ENCODE data around the gene RUNX2.

The RUNX2 gene

GRCh38 chr6:45433533-45434380 lies 105.6 kb downstream of the RUNX2 start:
- no peak for DNase-seq (ENCODE audit: low read depth)

DNA sequence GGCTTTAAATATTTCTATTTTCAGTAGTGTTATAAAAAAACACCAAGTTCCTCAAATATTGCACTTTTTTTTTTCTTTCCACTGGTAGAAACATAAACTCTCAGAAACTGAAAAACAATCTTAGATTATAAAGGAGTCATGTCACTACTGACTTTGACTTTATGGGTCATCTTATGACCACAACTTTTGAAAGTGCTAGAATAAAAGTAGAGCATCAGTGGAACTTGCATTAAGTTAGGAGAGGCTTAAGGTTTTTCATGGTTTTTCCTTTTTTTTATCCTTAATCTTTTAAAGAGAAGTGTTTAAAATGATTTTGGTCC lies 106.2 kb downstream of the RUNX2 start:
- DNase-seq (ENCODE audit: low read depth): no peak

- no peak for DNase-seq (ENCODE audit: low read depth)
Observed at GRCh38 chr6:45436544-45437438, 108.7 kb downstream of the RUNX2 start.

DNA sequence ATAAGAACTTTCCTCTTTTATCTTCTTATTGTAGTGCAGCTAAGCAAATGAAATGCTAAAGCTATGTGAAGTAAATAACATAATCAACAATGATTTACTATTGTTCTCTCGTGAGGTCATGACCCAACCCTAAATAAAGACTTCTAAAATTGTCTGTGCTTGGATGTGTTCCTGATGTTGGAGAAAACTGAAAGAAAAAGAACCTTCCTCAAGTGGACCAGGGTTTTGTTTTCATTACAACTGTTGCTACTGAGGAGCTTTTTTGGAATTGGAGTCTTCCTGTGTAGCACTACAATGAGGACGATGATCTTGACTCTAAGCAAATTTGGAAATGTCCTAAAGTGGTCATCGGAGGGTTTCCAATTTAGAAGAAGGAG lies 109.3 kb downstream of the RUNX2 start:
- DNase-seq (ENCODE audit: low read depth): no peak

GRCh38 chr6:45438151-45438550 lies 110.0 kb downstream of the RUNX2 start:
- DNase-seq (ENCODE audit: low read depth): no peak

- no peak for DNase-seq (ENCODE audit: low read depth)
Observed at GRCh38 chr6:45438849-45439406, 110.8 kb downstream of the RUNX2 start.

GRCh38 chr6:45439459-45439858 lies 111.3 kb downstream of the RUNX2 start:
- DNase-seq (ENCODE audit: low read depth): no peak

- no peak for DNase-seq (ENCODE audit: low read depth)
Observed at GRCh38 chr6:45439861-45440388, 111.8 kb downstream of the RUNX2 start.

DNA sequence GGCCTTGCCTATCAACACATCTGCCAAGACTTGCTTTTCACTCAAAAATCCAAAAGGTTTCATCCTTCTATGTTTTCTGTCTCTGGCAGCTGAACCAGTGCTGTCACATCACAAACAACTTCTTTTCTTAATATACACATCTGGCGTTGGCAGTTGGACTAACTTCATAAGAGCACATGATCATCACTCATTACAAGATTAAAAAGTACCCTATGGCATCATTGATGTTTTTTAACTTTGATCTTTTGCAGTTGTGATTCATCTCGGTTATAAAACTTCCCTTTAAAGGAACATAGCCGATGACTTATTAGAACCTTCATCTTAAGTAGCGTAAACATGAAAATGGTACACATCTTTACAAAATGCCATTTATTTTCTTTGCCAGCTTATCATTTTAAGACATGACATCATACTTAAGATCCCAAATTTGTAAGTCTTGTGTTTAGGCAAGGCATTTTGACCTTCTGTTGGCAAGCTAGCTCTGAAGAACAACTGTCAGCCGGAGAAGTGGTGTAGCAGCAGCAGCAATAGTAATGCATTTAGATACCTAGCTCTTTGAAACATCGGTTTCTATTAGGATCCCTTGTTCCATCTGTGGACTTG lies 113.8 kb downstream of the RUNX2 start:
- DNase-seq (ENCODE audit: low read depth): no peak

- DNase-seq (ENCODE audit: low read depth): no peak
Observed at GRCh38 chr6:45442716-45443115, 114.6 kb downstream of the RUNX2 start.

GRCh38 chr6:45445364-45445748 lies 117.2 kb downstream of the RUNX2 start:
- no peak for DNase-seq (ENCODE audit: low read depth)

DNA sequence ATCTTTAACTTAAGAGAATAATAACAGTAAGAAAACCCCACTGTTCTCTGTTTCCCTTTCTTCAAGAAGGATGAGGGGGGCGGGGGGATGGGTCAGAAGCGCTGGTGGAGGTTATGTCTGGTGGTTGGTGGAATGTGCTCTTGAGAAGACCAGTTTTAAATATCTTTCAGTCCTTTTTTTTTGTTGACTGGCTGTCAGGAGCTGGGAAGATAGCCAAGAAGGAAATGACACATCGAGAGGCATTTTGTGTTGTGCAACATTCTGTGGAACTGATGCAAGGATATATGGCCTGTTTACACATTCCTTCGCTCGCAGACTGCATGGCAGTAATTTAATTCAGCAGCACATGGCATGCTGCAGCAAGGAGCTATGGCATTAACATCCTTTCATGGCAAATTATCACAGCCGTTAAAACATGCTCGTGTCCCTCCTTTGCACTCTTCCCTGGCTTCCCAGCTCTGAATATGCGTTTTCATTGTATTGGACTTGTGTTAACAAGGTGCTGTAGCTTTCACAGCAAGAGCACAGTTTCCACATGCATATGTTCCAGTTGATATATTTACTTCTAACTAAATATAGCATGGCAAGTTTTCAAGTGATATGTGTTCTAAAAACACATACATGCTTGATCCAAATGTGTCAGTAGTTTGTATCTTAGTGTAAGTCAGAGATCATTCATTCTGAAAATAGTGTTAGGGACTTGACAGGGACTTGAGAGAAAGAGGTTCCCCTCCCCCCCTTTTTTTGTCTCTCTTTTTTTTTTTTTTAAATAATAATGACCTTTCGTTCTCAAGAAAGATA lies 117.8 kb downstream of the RUNX2 start:
- no peak for DNase-seq (ENCODE audit: low read depth)

DNA sequence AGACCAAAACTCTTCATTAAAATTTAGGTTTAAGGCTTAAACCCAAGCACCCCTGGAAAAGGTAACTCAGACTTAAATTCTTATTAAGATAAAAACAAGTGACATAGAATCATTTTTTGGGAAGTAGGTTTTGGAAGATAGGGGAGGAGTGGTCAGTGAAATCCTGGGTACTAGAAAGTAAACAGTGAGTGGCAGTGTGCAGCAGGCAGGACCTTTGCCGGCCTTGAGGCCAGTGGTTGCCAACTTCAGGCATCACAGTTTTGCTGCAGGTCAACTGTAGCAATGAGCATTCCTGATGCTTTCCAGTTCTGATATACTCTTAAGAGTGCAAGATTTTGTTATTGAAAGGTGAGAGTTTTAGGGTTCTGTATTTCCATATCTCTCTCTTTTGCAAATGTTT lies 118.9 kb downstream of the RUNX2 start:
- no peak for DNase-seq (ENCODE audit: low read depth)

GRCh38 chr6:45447716-45448115 lies 119.6 kb downstream of the RUNX2 start:
- no peak for DNase-seq (ENCODE audit: low read depth)

- DNase-seq (ENCODE audit: low read depth): no peak
Observed at GRCh38 chr6:45448417-45449389, 120.6 kb downstream of the RUNX2 start.

DNA sequence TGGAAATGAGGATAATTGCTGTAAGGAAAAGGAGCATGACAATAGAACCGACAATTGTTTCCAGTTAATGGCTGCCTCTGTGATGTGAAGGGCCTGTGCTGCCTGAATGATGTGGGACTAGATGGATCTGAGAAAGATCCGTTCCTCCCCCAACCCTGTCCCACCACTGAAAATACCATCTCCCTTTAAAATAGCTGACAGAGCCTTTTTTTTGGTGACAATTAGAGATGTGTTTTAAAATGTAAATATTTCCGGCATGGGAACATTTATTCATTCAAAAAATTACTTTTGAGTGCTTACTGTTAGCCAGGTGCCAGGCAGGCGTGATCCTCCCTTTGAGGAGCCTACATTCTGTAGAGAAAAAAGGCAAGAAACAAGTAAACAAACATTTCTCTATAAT lies 122.0 kb downstream of the RUNX2 start:
- DNase-seq (ENCODE audit: low read depth): no peak

DNA sequence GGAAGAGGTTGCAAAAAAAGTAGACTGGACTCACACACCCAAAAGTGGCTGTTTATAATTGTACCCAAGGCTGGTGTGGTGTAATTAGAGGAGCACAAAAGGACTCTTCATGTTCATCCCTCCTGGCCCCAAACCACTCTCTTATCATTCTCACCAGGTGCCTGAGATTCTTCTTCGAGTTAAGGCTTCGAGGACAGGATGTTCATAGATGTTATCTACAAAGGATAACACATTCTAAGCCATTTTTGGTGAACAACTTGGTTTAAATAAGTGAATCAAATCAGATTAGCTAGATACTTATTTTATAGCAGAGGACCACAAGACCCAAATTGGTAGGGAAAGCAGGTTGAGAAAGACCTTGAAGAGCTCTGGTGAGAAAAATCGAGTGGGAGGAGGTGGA lies 122.7 kb downstream of the RUNX2 start:
- no peak for DNase-seq (ENCODE audit: low read depth)

DNA sequence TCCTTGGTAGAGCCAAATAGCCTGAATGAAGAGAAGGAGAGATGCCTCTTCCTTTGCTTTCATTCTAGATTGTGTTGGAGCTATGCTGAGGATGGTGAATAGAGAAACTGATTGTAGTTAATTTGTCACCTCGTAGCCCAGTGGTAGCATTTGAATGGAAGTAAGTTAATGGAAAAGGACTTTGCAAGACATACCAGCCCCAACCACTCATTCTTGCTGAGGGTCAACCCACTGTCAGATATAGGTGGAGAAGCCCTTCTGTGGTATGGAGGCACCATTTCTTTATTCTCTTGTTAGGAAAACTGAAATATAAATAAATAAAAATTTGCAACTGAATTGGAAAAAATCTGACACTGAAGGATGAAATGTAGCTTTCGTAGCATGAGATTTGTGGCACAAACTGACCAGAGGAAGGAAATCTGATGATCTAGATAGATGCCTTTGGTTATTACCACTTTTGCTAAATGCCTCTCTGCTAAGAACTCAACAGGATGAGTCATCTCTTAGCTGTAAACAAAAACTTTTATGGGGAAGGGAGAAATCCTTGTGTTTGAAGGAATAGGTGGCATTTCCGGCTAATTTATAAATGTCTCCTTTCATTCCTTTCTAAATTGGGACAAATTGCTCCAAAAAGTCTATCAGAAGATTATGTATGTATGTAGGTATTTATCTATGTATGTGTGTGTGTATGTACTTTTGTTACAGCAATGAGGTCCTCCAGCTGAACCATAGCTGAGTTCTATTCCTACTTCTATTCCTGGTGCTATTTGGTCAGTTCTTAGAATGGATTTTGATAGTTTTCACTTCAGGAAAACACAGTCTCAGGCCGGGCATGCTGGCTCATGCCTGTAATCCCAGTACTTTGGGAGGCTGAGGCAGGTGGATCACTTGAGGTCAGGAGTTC lies 126.1 kb downstream of the RUNX2 start:
- no peak for DNase-seq (ENCODE audit: low read depth)

GRCh38 chr6:45455408-45455807 lies 127.3 kb downstream of the RUNX2 start:
- DNase-seq (ENCODE audit: low read depth): no peak

Measured in activated gamma-delta T cell treated with anti-CD3 and anti-CD28 coated beads, Interleukin-2, amount 50 U/mL, for 16 hours (primary cell).